Frontal cortex (tissue), 4 donors: ENCODE data around the gene HSPG2. TPM values are rescaled to one million over a fixed set of nuclear protein-coding genes. Genes with fewer than 3 reads are reported as not detected.
"Not testable (repeated sequence)": the region's sequence is repeated elsewhere in the genome, so short reads cannot be mapped to it uniquely, and the experiment has no call there.

Experiments
- DNase-seq, 2 donors: peaks; one replicate each; pipeline ENCODE4 v3.0.0; 2012; ENCODE audit warnings: low spot score in 2 of 2
- FAIRE-seq: peaks from 2 replicates; lab custom pipeline; 2012; peaks lifted over from hg19 to GRCh38; lab: Jason Lieb, UNC
- total RNA-seq: library from RNA; depleted of rRNA; stranded (reverse); fragments of >200 nt; gene quantifications from one replicate; pipeline ENCODE4 v1.2.3, GENCODE V29; 2014
- donor health status: control.
- donor health status: control.
- donor health status: control.

The HSPG2 gene
- total RNA-seq, 1 donor from 2014 or later: 4.5 TPM

DNA sequence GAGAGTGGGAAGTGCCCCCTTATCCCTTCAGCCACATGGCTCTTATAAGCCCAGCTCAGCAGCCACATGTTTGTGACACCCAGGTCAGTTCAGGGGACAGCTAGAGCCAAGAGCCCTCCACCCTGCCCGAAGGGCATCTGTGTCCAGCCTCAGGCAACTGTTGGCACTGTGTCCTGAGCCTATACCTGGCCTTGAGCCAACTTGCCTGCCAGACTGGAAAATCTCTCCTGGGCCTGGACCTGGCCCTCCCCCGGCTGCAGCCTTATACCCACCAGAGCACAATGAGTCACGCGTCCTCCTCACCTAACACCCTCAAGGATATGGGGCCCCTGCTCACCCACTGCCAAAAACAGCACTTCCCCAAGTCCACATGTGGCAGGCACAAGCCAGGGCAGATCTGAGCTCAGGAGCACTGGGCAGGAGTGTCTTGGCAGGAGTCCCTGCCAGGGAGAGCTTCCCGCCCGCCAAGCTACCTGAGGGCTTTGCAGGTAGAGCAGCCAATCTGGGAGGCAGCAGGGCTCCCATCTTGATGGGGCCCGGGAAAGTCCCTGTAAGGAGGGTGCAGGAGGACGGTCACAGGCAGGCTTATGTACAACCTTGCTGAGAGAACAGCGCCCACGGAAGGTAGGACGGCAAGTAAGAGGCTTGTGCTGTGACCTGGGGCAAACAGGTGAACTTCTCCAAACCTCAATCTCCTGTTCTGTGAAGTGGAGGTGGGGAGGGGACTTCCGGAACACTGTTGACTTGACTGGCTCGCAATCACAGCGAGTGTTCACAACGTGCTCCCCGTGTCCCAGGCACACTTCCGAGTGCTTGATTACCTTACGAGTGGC, 19.8 kb upstream of the HSPG2 start:
- DNase-seq (no peak), FAIRE-seq (no peak)

DNA sequence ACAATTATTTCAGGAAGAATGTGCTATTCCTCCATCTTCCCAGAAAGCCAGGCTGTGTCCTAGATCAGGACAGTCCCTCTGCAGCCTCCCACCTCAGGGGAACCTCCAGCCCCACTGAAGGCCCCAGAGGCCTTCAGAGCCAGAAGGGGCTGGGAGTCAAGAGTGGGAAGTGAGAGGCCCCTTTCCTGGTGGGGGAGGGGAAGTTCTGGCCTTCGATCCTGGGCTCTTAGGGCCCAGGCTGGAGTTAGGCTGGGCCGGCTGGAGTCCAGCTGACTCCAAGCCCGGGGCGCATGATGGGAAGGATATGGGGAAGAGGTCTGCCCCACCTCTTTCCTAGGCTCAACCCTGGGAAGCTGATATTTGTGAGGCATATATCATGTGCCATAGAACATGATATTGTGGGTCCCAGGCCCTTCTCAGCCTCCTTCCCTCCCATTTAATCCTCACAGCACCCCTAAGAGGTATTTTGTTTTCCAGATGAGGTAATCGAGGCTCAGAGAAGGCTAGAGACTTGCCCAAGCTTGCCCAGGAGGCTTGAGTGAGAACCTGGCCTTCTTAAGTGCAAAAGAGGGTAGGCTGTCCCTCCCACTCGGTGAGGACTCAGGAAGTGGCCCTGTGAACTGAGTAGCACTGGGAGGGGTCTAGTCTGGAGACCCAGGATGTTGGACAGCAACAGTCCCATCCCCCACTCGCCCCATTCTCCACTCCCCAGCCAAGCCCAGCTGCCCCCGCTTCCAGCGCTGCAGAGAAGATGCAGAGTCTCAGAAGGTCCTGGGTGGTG, 18.6 kb upstream of the HSPG2 start:
- no peak for DNase-seq

DNA sequence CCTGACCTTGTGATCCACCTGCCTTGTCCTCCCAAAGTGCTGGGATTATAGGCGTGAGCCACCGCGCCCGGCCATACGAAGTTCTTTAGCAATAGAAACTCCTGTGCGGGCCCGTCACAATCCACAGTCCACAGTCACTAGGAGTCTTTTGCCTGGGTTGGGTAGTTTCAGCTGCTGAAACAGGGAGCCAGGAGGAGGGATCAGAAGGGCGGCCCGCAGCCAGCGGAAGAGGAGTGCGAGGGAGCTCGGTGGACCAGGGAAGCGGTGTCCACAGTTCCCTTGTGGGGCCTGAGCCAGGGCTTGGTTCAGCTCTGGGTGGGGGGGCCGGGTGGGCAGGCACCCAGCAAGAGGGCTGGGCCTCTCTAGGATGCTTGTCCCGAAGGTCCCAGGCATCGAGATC, 17.9 kb upstream of the HSPG2 start:
- FAIRE-seq (no peak), DNase-seq (no peak)

More for the DNA sequence above, 18.6 kb upstream of the HSPG2 start:
- FAIRE-seq: no peak

DNA sequence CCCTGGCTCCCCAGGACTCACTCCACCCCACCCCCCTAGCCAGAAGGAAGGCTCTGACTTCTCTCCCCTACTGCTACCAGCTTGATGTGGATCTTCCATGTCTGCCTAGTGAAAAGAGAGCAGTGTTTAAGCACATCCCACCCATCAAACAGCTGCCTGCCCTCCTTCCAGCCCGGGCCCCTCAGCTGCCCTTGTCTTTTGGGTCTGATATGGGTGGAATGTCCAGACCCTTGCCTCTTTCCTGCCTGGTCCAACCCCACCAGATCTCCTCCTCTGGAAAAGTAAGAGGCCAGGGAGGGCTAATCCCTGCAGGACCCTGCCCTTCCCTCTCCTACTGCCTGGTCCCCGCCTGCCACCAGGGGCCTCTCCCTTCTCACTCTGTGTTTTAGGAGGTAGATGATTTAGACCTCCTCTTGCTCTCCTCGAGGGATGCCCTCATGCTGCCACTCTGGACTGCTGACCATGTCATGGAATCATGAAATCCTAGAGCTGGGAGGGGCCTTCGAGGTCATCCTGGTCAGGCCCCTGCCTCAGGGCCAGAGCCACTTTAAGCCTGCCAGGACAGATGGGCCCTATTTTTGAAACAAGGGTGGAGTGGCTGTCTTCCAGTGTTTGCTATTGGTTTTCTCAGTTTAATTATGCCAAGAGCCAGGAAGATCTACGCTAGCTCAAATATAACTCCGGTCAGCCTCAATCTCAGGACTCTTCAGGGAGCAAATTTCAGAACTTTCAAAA, 15.8 kb upstream of the HSPG2 start:
- no peak for DNase-seq

DNA sequence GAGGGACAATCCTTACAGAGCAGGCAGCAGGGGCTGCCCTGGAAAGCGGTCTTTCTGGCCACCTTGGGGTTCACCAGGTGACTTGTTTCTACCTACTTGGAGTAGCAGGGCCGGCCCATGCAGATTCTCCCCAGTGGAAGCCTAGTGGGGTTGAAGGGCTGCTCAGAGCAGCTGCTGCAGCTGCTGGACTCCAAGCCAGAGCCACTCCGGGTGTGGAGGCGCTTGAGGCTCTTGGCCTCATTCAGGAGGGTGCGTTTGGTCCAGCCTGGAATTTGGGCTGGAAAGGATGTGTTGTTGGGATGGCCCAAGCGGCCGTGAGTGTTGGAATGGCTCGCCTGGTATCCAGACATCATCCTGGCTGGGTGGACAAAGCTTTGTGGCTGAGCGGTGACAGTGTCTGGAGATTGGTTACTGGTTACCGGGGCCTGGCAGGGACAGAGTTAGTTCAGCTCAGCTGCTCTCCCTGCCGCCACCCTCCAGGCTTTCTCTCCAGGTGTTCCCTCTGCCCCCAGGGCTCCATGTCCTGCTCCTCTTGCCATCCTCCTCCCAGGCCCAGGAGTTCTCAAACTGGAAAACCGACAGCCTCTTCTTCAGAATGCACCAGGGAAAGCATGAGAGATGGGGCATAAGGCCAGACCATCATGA, 14.2 kb upstream of the HSPG2 start:
- DNase-seq (no peak), FAIRE-seq (no peak)

More for the DNA sequence above, 15.8 kb upstream of the HSPG2 start:
- no peak for FAIRE-seq

DNA sequence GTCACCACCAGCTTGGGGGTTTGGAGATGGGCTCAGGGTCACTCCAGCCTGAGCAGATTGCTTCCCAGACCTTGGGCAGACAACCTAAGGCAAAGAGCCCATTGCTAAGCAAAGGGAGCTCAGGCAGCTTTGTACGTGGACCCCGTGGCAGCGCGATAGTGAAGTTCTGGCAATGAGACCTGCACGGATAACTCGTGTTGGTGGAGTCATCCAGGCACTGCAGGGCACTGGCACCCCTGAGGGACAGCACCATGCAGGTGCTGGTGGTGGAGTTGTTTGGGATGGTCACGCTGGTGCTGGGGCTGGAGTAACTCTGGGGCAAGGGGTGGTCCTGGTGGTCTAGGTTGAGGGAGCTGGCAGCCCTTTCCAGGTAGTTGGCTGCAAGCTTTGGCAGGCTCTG, 13.6 kb upstream of the HSPG2 start:
- FAIRE-seq (no peak), DNase-seq (no peak)

DNA sequence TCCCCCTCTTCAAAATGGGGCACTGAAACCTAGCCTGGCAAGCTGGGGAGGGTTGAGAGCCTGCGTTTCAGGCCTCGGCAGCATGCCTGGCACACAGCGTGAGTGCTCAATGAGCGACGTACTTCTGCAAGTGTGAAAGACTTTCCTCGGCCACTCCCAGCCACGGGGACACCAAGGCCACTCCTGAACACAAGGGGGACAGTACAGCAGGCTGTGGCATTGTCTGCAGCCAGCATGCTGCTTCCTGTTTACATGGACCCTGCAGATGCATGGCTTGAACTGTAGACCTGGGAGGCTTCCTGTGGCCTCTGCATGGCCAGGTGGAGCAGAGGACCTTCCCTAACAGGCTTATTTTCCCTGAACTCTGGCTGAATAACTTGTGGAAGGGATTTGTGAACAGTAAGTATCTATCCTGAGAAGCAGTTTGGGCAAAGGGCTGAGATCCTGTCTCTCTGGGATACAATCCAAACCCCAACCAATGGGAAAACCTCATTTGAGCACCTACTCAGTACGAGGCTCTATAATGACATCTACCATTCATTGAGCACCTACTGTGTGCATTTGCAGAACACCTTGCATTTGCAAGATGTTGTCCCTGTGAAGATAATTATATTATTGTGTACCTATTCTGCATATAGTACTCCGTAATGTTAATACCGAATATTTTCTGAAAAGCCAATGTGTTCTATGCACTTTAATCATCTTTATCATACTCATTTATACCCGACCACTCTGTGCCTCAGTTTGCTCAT, 9.9 kb upstream of the HSPG2 start:
- DNase-seq: no peak
- FAIRE-seq: no peak

DNA sequence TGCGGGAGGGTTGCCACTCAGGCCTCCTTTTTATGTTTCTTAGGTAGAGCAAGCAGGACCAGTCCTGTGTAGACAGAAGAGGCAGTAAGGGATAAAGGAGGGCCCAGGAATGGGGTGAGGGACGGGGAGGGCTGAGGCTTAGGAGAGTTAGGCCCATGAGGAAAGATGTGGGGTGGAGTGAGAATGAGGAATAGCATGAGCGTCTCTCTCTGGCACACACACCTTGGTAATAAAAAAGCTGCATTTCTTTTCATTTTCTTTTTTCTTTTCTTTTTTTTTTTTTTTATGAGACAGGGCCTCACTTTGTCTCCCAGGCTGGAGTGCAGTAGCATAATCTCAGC, 7.6 kb upstream of the HSPG2 start:
- DNase-seq: no peak
- no peak for FAIRE-seq

DNA sequence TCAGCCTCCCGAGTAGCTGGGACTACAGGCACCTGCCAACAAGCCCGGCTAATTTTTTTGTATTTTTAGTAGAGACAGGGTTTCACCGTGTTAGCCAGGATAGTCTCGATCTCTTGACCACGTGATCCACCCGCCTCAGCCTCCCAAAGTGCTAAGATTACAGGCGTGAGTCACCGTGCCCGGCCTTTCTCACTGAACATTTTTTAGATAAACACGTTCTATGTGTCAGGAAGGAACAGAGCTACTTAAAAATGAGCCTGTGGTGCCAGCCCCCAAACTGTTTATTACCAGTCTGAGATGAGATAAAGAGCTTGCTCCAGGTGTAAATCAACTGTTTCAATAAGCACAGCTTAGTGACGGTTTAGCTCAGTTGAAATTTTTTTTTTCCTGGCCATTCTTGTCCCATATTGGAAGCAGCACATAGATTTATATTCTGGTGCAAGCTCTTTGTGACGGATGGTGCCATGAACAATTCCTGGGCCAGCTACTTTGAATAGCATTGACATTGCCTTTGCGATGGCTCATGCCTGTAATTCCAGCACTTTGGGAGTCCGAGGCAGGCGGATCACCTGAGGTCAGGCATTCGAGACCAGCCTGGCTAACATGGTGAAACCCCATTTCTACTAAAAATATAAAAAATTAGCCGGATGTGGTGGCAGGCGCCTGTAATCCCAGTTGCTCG, 6.0 kb upstream of the HSPG2 start:
- DNase-seq, FAIRE-seq: not testable (repeated sequence)

DNA sequence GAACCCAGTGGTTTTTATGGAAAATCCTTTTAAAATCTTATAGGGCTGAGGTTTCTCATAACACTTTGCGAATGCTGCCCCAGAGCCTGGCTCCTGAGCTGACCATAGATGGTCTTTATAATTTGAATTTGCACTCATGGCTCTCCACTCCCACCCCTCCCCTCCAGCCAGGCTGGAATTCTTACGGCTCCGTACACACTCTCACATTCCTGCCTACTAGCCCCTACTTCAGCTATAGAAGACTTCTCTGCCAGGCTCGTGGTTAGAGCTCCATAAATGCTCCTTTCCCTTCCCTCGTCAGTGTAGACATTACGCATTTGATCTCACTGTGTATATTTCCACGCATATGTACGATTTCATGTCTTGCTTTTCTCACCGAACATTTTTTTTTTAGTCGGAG, 5.4 kb upstream of the HSPG2 start:
- no peak for FAIRE-seq
- DNase-seq: no peak

DNA sequence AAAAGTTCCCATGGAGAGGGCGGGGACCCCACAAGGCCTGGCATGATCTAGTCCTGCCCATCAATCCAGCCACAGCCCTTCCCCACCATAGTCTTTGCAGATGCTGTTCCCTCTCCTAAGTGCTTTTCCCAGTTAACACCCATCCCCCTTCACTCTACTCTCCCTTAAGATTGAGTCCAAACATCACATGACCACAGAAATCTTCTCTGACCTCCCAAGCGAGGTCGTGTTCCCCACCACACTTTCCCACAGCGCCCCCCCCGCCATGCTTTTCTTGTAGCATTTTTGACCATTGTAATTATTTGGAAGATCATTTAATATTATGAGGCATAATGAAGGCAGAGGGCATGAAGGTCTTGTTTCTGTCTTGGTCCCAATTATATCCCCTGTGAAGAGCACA, 4.3 kb upstream of the HSPG2 start:
- DNase-seq: no peak
- no peak for FAIRE-seq

DNA sequence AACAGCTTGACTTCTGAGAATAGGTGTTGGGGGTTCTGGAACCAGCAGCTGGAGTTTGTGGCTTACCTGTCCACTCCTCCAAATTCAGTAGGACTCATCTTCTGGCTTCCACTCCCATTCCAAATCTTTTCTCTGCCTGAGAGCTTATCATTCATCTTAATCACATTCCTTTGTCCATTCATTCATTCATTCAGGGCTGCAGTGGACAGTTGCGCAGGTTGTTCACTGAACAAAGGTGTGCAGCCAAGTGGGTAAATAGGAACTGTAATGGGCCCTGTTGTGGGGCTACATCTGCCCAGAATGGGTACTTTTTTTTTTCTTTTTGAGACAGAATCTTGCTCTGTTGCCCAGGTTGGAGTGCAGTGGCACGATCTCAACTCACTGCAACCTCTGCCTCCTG, 3.4 kb upstream of the HSPG2 start:
- FAIRE-seq: no peak
- DNase-seq: no peak

DNA sequence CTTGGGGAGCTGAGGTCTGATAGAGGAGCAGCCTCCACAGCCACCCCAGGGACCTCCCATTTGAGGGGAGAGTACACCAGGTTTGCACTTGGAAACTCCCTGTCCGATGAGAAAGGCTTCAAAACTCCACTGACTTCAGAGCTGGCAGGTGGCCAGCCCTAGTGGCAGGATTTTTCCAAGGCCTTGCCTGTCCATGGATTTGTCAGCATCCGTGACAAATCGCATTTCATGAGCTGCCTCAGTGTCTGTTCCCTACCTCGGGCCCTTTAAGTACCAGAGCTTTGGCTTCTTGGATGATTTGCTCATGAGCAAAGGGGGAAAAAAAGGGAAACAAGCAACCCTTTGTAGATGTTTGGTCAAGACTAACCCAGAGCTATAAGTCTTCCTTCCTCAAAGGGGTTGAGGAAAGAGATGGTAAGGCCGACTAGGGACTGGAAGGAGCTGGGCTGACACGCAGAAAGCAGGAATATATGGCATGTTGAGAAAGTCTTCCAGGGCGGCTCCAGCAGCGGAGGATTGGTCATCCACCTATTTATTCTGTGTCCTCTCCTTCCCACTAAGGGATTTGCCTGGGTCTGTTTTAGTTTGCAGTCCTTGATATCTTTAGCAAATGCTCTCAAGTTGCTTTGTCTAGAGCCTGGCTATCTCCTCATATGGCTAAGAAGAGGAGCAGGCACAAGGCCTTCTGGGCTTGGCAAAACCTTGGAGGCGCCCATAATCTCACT, 2.7 kb upstream of the HSPG2 start:
- FAIRE-seq (no peak), DNase-seq (peak; percentile 40 to 52)

DNA sequence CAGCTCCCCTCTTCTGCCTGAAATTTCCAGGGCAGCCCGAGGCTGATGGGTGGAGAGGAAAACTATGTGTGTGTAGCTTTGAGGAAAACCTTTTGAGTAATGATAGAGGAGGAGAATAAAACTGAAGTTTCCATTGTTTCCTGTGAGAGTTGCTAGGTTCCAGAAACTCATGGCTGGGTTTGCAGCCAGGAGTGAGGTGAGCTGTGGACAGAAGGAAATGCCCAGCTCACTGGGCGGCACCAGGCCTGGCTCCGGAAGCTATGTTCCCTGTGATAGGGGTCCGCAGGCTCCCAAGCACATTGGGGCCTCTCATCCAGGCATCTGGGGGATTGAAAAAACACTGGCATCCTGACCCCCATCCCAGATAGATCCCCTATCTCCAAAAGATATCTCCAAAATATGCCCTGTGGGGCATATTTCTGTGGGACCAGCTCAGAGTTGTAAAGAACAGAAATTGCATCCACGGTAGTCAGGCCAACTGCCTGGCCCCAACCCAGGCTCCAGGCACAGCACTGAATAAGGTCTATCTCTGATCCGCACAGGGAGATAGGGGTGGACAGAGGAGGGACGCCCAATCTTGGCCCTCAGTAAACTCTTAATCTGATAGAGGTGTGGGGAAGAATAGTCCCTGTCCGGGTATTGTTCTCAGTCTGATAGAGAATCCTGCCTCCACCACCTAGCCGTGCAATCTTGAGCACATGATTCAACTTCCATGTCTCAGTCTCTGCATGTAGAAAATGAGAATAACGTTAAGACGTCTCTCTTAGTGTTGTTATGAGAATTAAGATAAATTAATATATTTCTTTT, 1.8 kb upstream of the HSPG2 start:
- FAIRE-seq (no peak), DNase-seq (no peak)

DNA sequence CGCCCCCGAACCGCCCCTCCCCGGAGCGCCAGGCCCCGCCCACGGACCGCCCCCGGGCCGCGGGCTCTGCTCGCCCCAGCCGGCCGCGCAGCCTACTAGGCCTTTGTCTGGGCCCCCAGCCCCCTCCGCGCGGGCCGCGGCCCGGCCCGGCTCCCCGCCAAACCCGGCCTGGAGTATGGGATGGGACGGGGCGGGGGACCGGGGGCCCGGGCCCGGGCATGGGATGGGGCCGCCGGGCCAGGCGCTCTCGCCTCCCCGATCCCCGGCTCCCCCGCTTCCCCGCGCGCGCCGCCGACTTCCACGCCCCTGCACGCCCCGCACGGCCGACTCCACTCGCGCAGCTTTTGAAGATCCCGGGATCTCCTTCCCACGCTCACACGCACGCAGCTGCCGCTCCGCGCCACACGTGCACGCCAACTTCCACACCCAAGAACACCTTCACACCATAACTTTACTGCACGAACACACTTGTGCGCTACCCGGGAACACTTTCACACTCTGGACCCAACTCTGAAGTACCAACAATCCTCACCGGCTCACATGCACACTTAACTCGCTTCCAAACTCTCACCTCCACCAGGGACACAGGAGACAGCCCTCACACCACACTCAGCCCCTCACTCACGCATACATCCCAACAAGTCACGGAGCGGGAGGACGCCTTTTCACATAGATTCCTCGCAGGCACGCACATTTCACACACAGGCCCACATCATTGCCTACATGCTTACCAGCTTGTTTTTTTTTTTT, 437 bp upstream of the HSPG2 start:
- DNase-seq (peak; percentile 94 to 96), FAIRE-seq (no peak)

DNA sequence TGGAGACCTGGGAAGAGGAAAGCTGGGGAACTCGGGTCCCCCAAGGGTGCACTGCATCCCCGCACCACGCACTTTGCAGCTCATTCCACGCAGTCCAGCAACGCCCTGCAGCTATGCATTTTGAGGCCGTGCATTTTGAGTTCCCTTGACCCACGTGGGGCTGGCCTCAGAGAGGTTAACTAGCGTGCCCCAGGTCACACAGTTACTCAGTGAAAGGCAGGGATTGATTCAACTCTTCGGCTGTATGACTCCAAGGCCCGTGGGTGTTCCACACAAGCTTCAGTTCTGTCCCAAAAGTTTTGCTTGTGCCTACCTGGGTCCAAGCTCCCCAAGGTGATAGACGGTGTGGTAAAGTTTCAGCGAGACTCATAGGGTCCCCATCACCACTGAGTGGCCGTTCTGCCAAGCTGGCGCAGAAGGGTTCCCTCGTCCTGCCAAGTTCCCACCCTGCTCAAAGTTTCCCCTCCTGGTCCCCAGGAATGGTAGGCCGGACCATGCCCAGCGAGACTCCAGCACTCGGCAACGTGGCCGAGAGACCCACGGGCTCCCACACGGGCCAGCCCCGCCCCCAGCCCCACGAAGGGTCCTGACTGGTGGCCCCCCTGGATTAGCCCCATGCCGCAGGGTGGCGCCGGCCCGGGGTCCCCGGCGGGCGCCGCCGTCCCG, 611 bp downstream of the HSPG2 start:
- FAIRE-seq: no peak
- DNase-seq: no peak
